ENCODE measurements around the gene PARPBP. TPM values are rescaled to one million over a fixed set of nuclear protein-coding genes. Genes with fewer than 3 reads are reported as not detected.

Gene PARPBP
- total RNA-seq, 2 experiments from 2014 or later, result 32.9 to 48.3 TPM

DNA sequence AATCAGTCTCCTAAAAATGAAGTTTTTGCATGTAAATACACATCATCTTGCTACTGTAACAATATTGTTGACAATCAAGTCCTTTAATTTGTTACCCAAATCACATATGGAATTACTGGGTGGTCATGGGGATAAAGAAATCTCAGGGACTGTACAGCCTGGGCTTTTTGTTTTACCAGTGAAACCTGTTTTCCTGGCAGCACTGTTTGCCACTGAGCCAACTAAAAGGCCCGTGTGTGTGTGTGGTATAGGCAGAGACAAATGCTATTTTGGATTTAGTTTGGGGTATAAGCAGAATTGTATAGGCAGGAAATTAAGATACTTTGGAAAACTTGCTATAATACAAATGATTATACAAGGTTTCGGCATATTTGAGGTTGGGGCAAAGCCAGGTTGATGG is 5.8 kb upstream of the PARPBP start:
- Histone ChIP-seq H3K4me2 (ENCODE audit: low read length) (no peak overlapping the region), H3K9me3 (ENCODE audit: low read length) (no peaks in the 10 kb centered on the region), H3K4me1 (ENCODE audit: insufficient read depth, low read length, poor library complexity, severe bottlenecking) (peaks cover 10% of the 10 kb centered on the region), H2AFZ (ENCODE audit: low read length) (no peak overlapping the region), H3K36me3 (ENCODE audit: insufficient read depth, low read length) (peaks cover 78% of the 10 kb centered on the region), H3K27ac (ENCODE audit: low read depth, low read length, poor library complexity, severe bottlenecking) (no peak overlapping the region), H4K20me1 (ENCODE audit: insufficient read depth, low read length) (no peaks in the 10 kb centered on the region), H3K4me3 (ENCODE audit: low read depth, low read length, poor library complexity, severe bottlenecking) (no peak overlapping the region), H3K9me2 (ENCODE audit: insufficient read depth, low read length) (no peaks in the 10 kb centered on the region), H3K79me2 (ENCODE audit: insufficient read depth, low read depth, low read length) (peaks cover 8% of the 10 kb centered on the region; the same call in 1 of the 2 replicates)
- BruUV-seq (replicated peaks), result no TSS peak
- CTCF ChIA-PET (ENCODE audit: unreplicated experiment), result no interaction called here
- intact Hi-C loops (cut with micrococcal nuclease; ENCODE audit: unreplicated experiment), result no loop called here
- TF ChIP-seq, protein P1, sequence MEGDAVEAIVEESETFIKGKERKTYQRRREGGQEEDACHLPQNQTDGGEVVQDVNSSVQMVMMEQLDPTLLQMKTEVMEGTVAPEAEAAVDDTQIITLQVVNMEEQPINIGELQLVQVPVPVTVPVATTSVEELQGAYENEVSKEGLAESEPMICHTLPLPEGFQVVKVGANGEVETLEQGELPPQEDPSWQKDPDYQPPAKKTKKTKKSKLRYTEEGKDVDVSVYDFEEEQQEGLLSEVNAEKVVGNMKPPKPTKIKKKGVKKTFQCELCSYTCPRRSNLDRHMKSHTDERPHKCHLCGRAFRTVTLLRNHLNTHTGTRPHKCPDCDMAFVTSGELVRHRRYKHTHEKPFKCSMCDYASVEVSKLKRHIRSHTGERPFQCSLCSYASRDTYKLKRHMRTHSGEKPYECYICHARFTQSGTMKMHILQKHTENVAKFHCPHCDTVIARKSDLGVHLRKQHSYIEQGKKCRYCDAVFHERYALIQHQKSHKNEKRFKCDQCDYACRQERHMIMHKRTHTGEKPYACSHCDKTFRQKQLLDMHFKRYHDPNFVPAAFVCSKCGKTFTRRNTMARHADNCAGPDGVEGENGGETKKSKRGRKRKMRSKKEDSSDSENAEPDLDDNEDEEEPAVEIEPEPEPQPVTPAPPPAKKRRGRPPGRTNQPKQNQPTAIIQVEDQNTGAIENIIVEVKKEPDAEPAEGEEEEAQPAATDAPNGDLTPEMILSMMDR (conservative IDR thresholded peaks at IDR 0.05; ENCODE audit: low read length), result no peak
- no peak for TF ChIP-seq EZH2phosphoT487 (IDR thresholded peaks at IDR 0.05; ENCODE audit: borderline replicate concordance, low read depth, low read length)
- POLR2A ChIA-PET, result interaction anchor here (1.1 to 2.0 kb wide), 2 partner anchors 8 to 45 kb away, joined by 4 to 8 read pairs; no protein-coding TSS in a partner anchor
- no peak for DNase-seq (ENCODE audit: low spot score)

DNA sequence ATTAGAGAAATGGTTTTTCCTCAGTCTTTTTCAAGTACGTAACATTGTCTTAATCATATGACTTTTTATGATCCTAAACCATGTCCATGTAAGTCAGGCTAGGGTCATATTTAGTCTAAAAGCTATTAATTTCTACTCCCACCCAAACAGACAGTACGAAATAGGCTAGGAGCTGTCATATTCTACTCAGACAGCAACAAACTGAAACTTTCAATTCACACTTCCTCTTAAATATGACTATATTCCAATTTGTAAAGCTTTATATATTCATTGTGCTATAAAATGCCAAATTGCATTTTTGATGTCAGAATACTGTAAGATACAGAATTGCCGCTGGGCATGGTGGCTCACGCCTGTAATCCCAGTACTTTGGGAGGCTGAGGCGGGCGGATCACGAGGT is 3.6 kb upstream of the PARPBP start:
- intact Hi-C loops (cut with micrococcal nuclease; ENCODE audit: unreplicated experiment), result no loop called here

DNA sequence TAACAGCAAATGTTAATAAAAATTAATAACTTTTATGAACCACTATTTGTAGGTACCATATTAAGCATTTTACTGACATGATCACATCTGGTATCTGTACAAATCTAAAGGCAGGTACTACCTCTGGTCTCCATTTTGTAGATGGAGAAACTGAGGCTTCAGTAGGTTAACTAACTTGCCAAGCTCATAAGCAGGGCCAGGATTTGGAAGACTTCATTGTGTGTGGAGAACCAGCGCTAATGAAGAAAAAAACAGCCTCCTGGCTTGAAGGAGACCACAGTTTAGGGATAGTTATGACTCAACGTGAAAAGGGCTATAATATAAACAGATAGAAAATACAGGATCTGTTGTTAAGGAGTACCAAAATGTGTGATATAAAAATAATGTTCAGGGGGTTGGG is 1.1 kb upstream of the PARPBP start:
- peak overlapping the region; percentile 87 for H3K4me2 ChIP-seq (ENCODE audit: low read length)
- no peaks in the 10 kb centered on the region for H3K9me3 ChIP-seq (ENCODE audit: low read length)
- H3K27ac ChIP-seq (ENCODE audit: low read depth, low read length, poor library complexity, severe bottlenecking), result no peak overlapping the region
- H3K9me2 ChIP-seq (ENCODE audit: insufficient read depth, low read length), result no peaks in the 10 kb centered on the region
- peak overlapping the region; percentile 98 for H3K4me3 ChIP-seq (ENCODE audit: low read depth, low read length, poor library complexity, severe bottlenecking)
- CTCF ChIA-PET (ENCODE audit: unreplicated experiment), result interaction anchor here (0.5 kb wide), 1 partner anchor 23 kb away, joined by 4 read pairs; no protein-coding TSS in a partner anchor
- H4K20me1 ChIP-seq (ENCODE audit: insufficient read depth, low read length), result no peaks in the 10 kb centered on the region
- intact Hi-C loops (cut with micrococcal nuclease; ENCODE audit: unreplicated experiment), result no loop called here
- no TSS peak for BruUV-seq (replicated peaks)
- peaks cover 60% of the 10 kb centered on the region for H3K36me3 ChIP-seq (ENCODE audit: insufficient read depth, low read length)
- POLR2A ChIA-PET, result interaction anchor here (0.6 to 1.3 kb wide), 6 partner anchors 14 to 173 kb away, joined by 3 to 4 read pairs (median 3); no protein-coding TSS in a partner anchor
- DNase-seq (ENCODE audit: low spot score), result no peak
- H2AFZ ChIP-seq (ENCODE audit: low read length), result no peak overlapping the region
- no peak for TF ChIP-seq EZH2phosphoT487 (IDR thresholded peaks at IDR 0.05; ENCODE audit: borderline replicate concordance, low read depth, low read length)
- TF ChIP-seq, protein P1 (conservative IDR thresholded peaks at IDR 0.05; ENCODE audit: low read length), result no peak
- peaks cover 31% of the 10 kb centered on the region for H3K4me1 ChIP-seq (ENCODE audit: insufficient read depth, low read length, poor library complexity, severe bottlenecking)
- peaks cover 49% of the 10 kb centered on the region for H3K79me2 ChIP-seq (ENCODE audit: insufficient read depth, low read depth, low read length)

More for the DNA sequence above, 3.6 kb upstream of the PARPBP start:
- H3K27ac ChIP-seq (ENCODE audit: low read depth, low read length, poor library complexity, severe bottlenecking), result no peak overlapping the region
- BruUV-seq (replicated peaks), result no TSS peak
- H3K9me2 ChIP-seq (ENCODE audit: insufficient read depth, low read length), result no peaks in the 10 kb centered on the region
- H3K4me3 ChIP-seq (ENCODE audit: low read depth, low read length, poor library complexity, severe bottlenecking), result no peak overlapping the region
- H2AFZ ChIP-seq (ENCODE audit: low read length), result no peak overlapping the region
- H4K20me1 ChIP-seq (ENCODE audit: insufficient read depth, low read length), result no peaks in the 10 kb centered on the region
- no peak for DNase-seq (ENCODE audit: low spot score)
- POLR2A ChIA-PET, result interaction anchor here (0.9 to 1.1 kb wide), 2 partner anchors 18 to 61 kb away, joined by 4 read pairs; no protein-coding TSS in a partner anchor
- H3K36me3 ChIP-seq (ENCODE audit: insufficient read depth, low read length), result peaks cover 58% of the 10 kb centered on the region
- peaks cover 24% of the 10 kb centered on the region for H3K79me2 ChIP-seq (ENCODE audit: insufficient read depth, low read depth, low read length)
- H3K4me1 ChIP-seq (ENCODE audit: insufficient read depth, low read length, poor library complexity, severe bottlenecking), result peaks cover 13% of the 10 kb centered on the region
- TF ChIP-seq, protein P1 (conservative IDR thresholded peaks at IDR 0.05; ENCODE audit: low read length), result no peak
- no peak for TF ChIP-seq EZH2phosphoT487 (IDR thresholded peaks at IDR 0.05; ENCODE audit: borderline replicate concordance, low read depth, low read length)
- H3K4me2 ChIP-seq (ENCODE audit: low read length), result no peak overlapping the region
- H3K9me3 ChIP-seq (ENCODE audit: low read length), result no peaks in the 10 kb centered on the region
- CTCF ChIA-PET (ENCODE audit: unreplicated experiment), result no interaction called here
